GM12875 (cell line): ENCODE results near the gene PRKAR2B.

Source experiments
- H3K4me3 ChIP-seq: one replicate; pipeline ENCODE4 v1.5.1; 2011; ENCODE audit warnings: low read depth, low read length, control low read depth
- TF ChIP-seq, protein P1 (sequence below): IDR thresholded peaks from 2 replicates; pipeline ENCODE4 v1.5.1; 2011; ENCODE audit warnings: low read depth, mild to moderate bottlenecking, control low read depth, inconsistent platforms, low read length, moderate library complexity, borderline replicate concordance; ENCODE audit not compliant: insufficient read depth

PRKAR2B gene

DNA sequence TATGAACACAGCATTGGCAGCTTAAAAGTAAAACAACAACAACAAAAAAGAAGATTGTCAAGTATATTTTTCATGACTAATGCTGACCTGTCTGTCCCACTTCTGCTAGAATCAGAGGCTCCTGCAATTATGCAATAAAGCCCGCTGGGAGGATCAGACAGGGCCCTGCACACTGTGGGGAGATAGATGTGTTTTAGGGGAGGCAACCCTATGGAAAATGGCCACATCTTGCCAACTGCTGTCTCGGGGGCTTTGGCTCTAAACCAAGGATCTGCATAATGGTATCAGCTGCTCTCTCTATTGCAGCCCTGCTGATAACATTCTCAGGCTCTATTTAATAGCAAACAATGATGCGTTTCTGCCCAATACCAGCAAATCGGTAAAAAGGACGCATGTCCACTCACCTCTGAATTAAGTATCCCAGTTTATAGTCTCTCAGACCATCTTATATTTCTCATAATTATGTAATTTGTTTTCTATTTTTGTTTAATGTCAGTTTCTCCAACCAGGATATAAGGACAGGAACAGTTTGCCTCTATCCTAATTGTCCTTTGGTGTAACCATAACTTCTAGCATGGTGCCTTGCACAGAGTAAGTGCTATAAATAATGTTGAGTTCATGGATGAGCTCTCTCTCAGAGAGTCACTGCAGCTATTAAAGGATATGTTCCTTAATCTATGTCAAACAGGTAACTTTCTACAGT lies 15.3 kb upstream of the PRKAR2B start:
- TF ChIP-seq, protein P1, sequence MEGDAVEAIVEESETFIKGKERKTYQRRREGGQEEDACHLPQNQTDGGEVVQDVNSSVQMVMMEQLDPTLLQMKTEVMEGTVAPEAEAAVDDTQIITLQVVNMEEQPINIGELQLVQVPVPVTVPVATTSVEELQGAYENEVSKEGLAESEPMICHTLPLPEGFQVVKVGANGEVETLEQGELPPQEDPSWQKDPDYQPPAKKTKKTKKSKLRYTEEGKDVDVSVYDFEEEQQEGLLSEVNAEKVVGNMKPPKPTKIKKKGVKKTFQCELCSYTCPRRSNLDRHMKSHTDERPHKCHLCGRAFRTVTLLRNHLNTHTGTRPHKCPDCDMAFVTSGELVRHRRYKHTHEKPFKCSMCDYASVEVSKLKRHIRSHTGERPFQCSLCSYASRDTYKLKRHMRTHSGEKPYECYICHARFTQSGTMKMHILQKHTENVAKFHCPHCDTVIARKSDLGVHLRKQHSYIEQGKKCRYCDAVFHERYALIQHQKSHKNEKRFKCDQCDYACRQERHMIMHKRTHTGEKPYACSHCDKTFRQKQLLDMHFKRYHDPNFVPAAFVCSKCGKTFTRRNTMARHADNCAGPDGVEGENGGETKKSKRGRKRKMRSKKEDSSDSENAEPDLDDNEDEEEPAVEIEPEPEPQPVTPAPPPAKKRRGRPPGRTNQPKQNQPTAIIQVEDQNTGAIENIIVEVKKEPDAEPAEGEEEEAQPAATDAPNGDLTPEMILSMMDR, result no peak
- H3K4me3 ChIP-seq, result no peak overlapping the region

- TF ChIP-seq, protein P1, result no peak
- no peak overlapping the region for H3K4me3 ChIP-seq
Observed at GRCh38 chr7:107029764-107030286, 14.7 kb upstream of the PRKAR2B start.

GRCh38 chr7:107032050-107032449 lies 12.5 kb upstream of the PRKAR2B start:
- TF ChIP-seq, protein P1, result no peak

DNA sequence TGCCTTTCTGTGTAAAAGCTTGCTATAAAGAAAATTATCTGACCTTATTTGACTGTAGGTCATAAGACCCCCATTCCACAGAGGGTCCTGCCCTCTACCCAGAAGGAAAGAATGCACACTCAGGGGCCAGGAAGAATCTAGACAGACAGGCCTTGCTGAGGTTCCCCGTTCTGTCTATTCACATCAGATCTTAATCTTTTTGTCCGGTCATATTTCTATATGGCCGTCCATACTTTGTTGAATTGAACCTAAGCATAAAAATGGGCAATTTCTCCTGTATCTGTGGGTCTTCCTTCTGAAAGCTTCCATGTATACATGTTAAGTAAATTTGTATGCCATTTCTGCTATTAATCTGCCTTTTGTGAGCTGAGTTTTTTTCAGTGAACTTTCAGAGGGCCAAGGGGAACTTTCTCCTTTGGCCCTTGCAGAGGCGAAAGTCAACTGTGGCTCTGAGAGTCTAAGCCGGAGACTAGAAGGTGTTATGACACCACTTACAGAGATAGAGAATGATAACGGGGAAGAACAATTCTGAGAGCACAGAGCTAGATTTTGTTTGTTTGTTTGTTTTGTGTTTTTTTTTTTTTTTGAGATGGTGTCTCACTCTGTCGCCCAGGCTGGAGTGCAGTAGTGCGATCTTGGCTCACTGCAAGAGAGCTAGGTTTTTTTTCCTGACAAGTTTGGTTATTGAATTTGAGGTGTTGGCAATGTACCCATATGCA lies 11.6 kb upstream of the PRKAR2B start:
- no peak overlapping the region for H3K4me3 ChIP-seq
- TF ChIP-seq, protein P1, result no peak

More at GRCh38 chr7:107032050-107032449, 12.5 kb upstream of the PRKAR2B start:
- H3K4me3 ChIP-seq, result no peak overlapping the region

DNA sequence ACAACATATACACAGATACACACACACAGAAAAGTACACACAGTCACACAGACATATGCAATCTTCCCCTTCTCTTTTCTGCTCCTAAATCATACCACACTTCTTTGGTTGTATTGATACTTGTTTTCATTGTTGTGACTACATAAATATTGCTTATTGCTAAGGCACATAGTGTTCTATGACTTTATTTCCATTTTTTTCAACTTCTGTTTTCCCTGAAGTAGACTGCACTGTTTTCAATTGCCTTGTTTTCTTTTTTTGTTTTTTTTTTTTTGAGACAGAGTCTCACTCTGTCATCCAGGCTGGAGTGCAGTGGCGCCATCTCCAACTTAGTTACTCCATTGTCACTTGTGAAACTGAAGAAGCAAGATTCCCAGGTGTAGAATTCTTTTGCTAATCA lies 10.0 kb upstream of the PRKAR2B start:
- no peak overlapping the region for H3K4me3 ChIP-seq
- TF ChIP-seq, protein P1, result no peak

GRCh38 chr7:107035446-107035845 lies 9.1 kb upstream of the PRKAR2B start:
- H3K4me3 ChIP-seq, result no peak overlapping the region
- TF ChIP-seq, protein P1, result no peak

GRCh38 chr7:107036535-107036934 lies 8.0 kb upstream of the PRKAR2B start:
- TF ChIP-seq, protein P1, result no peak

More at GRCh38 chr7:107036535-107036934, 8.0 kb upstream of the PRKAR2B start:
- no peak overlapping the region for H3K4me3 ChIP-seq
